Tibial artery (tissue), 4 donors: ENCODE results near the gene CHN1.

Experiments used
- DNase-seq, 2 donors: peaks; one replicate each; pipeline ENCODE4 v3.0.0-alpha.2; 2019
- H3K27ac ChIP-seq, 2 donors: fragments of 200-600 bp; sonication (generic) in 1 of 2; 1 replicate in 1 of 2; 2 replicates in 1 of 2; pipeline ENCODE4 v1.5.1; 2018 to 2019; ENCODE audit warnings: mild to moderate bottlenecking in 1 of 2
- H3K27me3 ChIP-seq, 2 donors: fragments of 200-600 bp; sonication (generic) in 1 of 2; one replicate each; pipeline versions ENCODE4 v1.5.1 to v1.6.0; 2016 to 2019
- H3K36me3 ChIP-seq, 3 donors: fragments of 200-600 bp; sonication (generic) in 2 of 3; one replicate each; pipeline ENCODE4 v1.5.1; 2016 to 2019; ENCODE audit warnings: mild to moderate bottlenecking in 2 of 3
- H3K4me1 ChIP-seq, 4 donors: fragments of 200-600 bp; sonication (generic) in 2 of 4; 1 replicate in 3 of 4; 2 replicates in 1 of 4; pipeline ENCODE4 v1.5.1; 2016 to 2019
- H3K4me3 ChIP-seq, 2 donors: fragments of 200-600 bp; sonication (generic) in 1 of 2; 1 replicate in 1 of 2; 2 replicates in 1 of 2; pipeline ENCODE4 v1.5.1; 2018 to 2019; ENCODE audit warnings: mild to moderate bottlenecking in 2 of 2
- H3K9me3 ChIP-seq, 3 donors: fragments of 200-600 bp; sonication (generic) in 1 of 3; one replicate each; pipeline ENCODE4 v1.5.1; 2016 to 2019
- CTCF ChIP-seq, 2 experiments: fragments of 200-600 bp in 1 of 2; fragments of 450-650 bp in 1 of 2; IDR thresholded peaks; one replicate each; pipeline ENCODE4 v1.5.1; 2017 to 2019; ENCODE audit warnings: antibody characterized with exemption in 2 of 2, mild to moderate bottlenecking in 1 of 2, moderate library complexity in 1 of 2
- intact Hi-C: fragments of 100-400 bp; cut with DNase I; formaldehyde crosslinking; loops from one replicate; pipeline ENCODE4 v1.15.0; 2023; ENCODE audit warnings: low total_unique reads

Gene CHN1

GRCh38 chr2:174881678-174882077 is 123.5 kb downstream of the CHN1 start:
- intact Hi-C loops = no loop called here
- Histone ChIP-seq H3K36me3 (no peaks in the 10 kb centered on the region), H3K9me3 (no peaks in the 10 kb centered on the region), H3K27ac (no peak overlapping the region), H3K4me3 (no peak overlapping the region), H3K27me3 (no peaks in the 10 kb centered on the region), H3K4me1 (peaks cover 0 to 9% (median 0%) of the 10 kb centered on the region in 4 donors)
- no peak for DNase-seq
- TF ChIP-seq CTCF (IDR thresholded peaks at IDR 0.05) = no peak

GRCh38 chr2:174878537-174879147 is 126.5 kb downstream of the CHN1 start:
- Histone ChIP-seq H3K27ac (no peak overlapping the region), H3K4me1 (peaks cover 0 to 18% (median 1%) of the 10 kb centered on the region in 4 donors), H3K9me3 (no peaks in the 10 kb centered on the region), H3K36me3 (no peaks in the 10 kb centered on the region), H3K4me3 (peak overlapping the region; percentile 29 to 42), H3K27me3 (no peaks in the 10 kb centered on the region)
- TF ChIP-seq CTCF (IDR thresholded peaks at IDR 0.05) = no peak
- DNase-seq = no peak
- intact Hi-C loops = no loop called here

- no peak for TF ChIP-seq CTCF (IDR thresholded peaks at IDR 0.05)
- no peak for DNase-seq
- no peaks in the 10 kb centered on the region for H3K9me3 ChIP-seq
- H3K4me3 ChIP-seq = no peak overlapping the region
- H3K36me3 ChIP-seq = no peaks in the 10 kb centered on the region
- peaks cover 0 to 24% (median 6%) of the 10 kb centered on the region in 4 donors for H3K4me1 ChIP-seq
- no peaks in the 10 kb centered on the region for H3K27me3 ChIP-seq
- intact Hi-C loops = no loop called here
- H3K27ac ChIP-seq = no peak overlapping the region
Measured at GRCh38 chr2:174877751-174878150, 127.4 kb downstream of the CHN1 start.

DNA sequence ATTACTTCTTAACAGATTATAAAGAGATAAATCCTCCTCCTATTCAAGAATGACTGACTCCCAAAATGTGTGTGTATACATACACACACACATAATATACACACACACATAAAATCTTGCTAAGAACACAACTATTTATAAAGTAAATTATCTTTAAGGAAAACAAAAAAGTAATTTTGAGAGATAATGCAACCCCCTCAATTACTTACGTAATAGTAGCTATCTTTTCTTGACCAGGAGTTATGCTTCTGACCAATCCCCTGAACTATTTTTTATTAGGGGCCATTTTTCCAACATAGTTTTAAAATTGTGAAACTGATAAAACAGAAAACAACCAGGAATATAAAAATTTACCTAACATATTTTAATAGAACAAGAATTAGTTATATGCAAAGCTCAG is 127.9 kb downstream of the CHN1 start:
- no peaks in the 10 kb centered on the region for H3K27me3 ChIP-seq
- H3K36me3 ChIP-seq = no peaks in the 10 kb centered on the region
- TF ChIP-seq CTCF (IDR thresholded peaks at IDR 0.05) = no peak
- H3K4me1 ChIP-seq = peaks cover 0 to 24% (median 7%) of the 10 kb centered on the region in 4 donors
- no peaks in the 10 kb centered on the region for H3K9me3 ChIP-seq
- intact Hi-C loops = no loop called here
- no peak overlapping the region for H3K4me3 ChIP-seq
- no peak overlapping the region for H3K27ac ChIP-seq
- no peak for DNase-seq

DNA sequence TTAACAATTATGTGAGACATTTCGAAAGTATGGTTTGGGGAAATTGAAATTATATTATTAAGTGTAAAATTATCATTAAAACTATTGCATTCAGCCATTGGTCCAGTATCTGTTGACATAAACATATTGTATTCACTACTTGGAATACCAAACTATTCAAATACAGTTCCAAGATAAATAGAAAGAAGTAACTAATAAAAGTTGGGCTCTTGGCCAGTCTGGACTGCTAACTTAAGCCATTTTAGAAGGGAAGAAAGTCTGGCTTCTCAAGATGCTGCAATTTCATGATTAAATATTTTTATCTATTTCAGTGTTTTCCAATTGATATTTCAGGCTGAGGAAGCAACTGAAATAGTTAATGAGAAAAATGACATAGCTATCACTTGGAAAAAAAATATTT is 131.1 kb downstream of the CHN1 start:
- intact Hi-C loops = no loop called here
- DNase-seq = no peak
- Histone ChIP-seq H3K4me3 (no peak overlapping the region), H3K9me3 (no peaks in the 10 kb centered on the region), H3K27me3 (no peaks in the 10 kb centered on the region), H3K36me3 (no peaks in the 10 kb centered on the region), H3K4me1 (peaks cover 0 to 24% (median 7%) of the 10 kb centered on the region in 4 donors), H3K27ac (no peak overlapping the region)
- TF ChIP-seq CTCF (IDR thresholded peaks at IDR 0.05) = no peak

DNA sequence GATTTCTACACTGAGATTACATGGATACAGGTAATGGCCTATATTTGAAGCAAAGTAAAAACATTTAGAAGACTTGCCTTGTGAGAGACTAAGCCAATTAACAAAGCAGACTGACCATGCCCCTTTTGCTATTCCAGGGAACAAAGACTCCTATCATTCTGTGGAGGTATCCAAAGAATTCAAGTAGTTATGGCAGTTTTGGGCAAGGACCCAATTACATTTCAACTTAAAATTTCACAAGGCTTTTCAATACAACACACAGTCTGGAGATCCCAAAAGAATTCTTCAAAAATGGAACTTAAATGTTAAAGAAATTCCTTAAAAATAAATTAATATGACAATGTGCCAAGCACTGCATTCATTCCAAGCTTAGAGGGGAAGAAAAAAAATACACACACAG is 131.7 kb downstream of the CHN1 start:
- H3K27ac ChIP-seq = no peak overlapping the region
- no peaks in the 10 kb centered on the region for H3K9me3 ChIP-seq
- peaks cover 0 to 18% (median 7%) of the 10 kb centered on the region in 4 donors for H3K4me1 ChIP-seq
- no peaks in the 10 kb centered on the region for H3K36me3 ChIP-seq
- H3K27me3 ChIP-seq = no peaks in the 10 kb centered on the region
- TF ChIP-seq CTCF (IDR thresholded peaks at IDR 0.05) = no peak
- intact Hi-C loops = no loop called here
- H3K4me3 ChIP-seq = no peak overlapping the region
- DNase-seq = no peak
